RWPE1 (cell line): Measurements from ENCODE around the gene LGSN.
"Not testable (repeated sequence)": the region's sequence is repeated elsewhere in the genome, so short reads cannot be mapped to it uniquely, and the experiment has no call there.

ENCODE experiments used
- CTCF ChIA-PET: fragments of 350-600 bp; sonication (Branson Sonifier 250); formaldehyde crosslinking; extraction: SDS; loops from one replicate; lab custom pipeline; 2021; lab: Yijun Ruan, JAX
- POLR2A ChIA-PET: fragments of 400-600 bp; formaldehyde crosslinking; extraction: SDS; loops from one replicate; lab custom pipeline; 2020; ENCODE audit warnings: antibody characterized with exemption; ENCODE audit not compliant: low non-redundant PET; lab: Yijun Ruan, JAX
- DNase-seq: peaks from one replicate; pipeline ENCODE4 v3.0.0; 2012; ENCODE audit warnings: low spot score
- H3K27ac ChIP-seq: fragments of 450-650 bp; 2 replicates; pipeline ENCODE4 v1.5.1; 2017
- CTCF ChIP-seq: fragments of 450-650 bp; conservative IDR thresholded peaks from 2 replicates; pipeline ENCODE4 v1.5.1; 2017; ENCODE audit warnings: low read depth, mild to moderate bottlenecking

The LGSN gene

GRCh38 chr6:63333440-63333839 is 13.7 kb upstream of the LGSN start:
- no peak overlapping the region for H3K27ac ChIP-seq
- CTCF ChIA-PET: interaction anchor here (0.6 to 0.7 kb wide), 2 partner anchors 26 to 48 kb away, joined by 3 to 4 read pairs; no protein-coding TSS in a partner anchor
- TF ChIP-seq CTCF: no peak
- POLR2A ChIA-PET: no interaction called here
- no peak for DNase-seq

GRCh38 chr6:63326630-63327029 is 6.8 kb upstream of the LGSN start:
- DNase-seq, POLR2A ChIA-PET, CTCF ChIA-PET, H3K27ac ChIP-seq: not testable (repeated sequence)

GRCh38 chr6:63322981-63323380 is 3.2 kb upstream of the LGSN start:
- TF ChIP-seq CTCF: no peak
- ChIA-PET CTCF (interaction anchor here (0.6 kb wide), 1 partner anchor 17 kb away, joined by 3 read pairs; no protein-coding TSS in a partner anchor), POLR2A (no interaction called here)

GRCh38 chr6:63321821-63322220 is 2.0 kb upstream of the LGSN start:
- ChIA-PET CTCF (no interaction called here), POLR2A (no interaction called here)
- no peak for TF ChIP-seq CTCF
- H3K27ac ChIP-seq: no peak overlapping the region
- DNase-seq: no peak

More at GRCh38 chr6:63322981-63323380, 3.2 kb upstream of the LGSN start:
- no peak for DNase-seq
- no peak overlapping the region for H3K27ac ChIP-seq

GRCh38 chr6:63317641-63318040 is 2.1 kb downstream of the LGSN start:
- H3K27ac ChIP-seq: no peak overlapping the region
- CTCF ChIA-PET: no interaction called here
- POLR2A ChIA-PET: no interaction called here
- DNase-seq: no peak
- TF ChIP-seq CTCF: no peak

GRCh38 chr6:63316113-63316512 is 3.7 kb downstream of the LGSN start:
- H3K27ac ChIP-seq: no peak overlapping the region
- ChIA-PET POLR2A (no interaction called here), CTCF (no interaction called here)
- no peak for TF ChIP-seq CTCF
- no peak for DNase-seq

GRCh38 chr6:63313111-63313510 is 6.7 kb downstream of the LGSN start:
- CTCF ChIA-PET: no interaction called here
- POLR2A ChIA-PET: no interaction called here

More at GRCh38 chr6:63313111-63313510, 6.7 kb downstream of the LGSN start:
- DNase-seq: no peak
- H3K27ac ChIP-seq: no peak overlapping the region
- TF ChIP-seq CTCF: no peak
